Stomach (tissue), 9 donors: ENCODE results near the gene URM1. TPM values are rescaled to one million over a fixed set of nuclear protein-coding genes. Genes with fewer than 3 reads are reported as not detected.

Source experiments
- DNase-seq, 2 donors: peaks; one replicate each; pipeline versions ENCODE4 v3.0.0 to v3.0.0-alpha.2; 2013 to 2019
- H3K27ac ChIP-seq, 5 donors: fragments of 200-600 bp in 4 of 5; sonication (generic) in 4 of 5; one replicate each; pipeline ENCODE4 v1.5.1; 2013 to 2019; ENCODE audit warnings: mild to moderate bottlenecking in 1 of 5, moderate library complexity in 1 of 5
- H3K27me3 ChIP-seq, 3 donors: fragments of 200-600 bp; sonication (generic); one replicate each; pipeline ENCODE4 v1.5.1; 2017 to 2019; ENCODE audit warnings: mixed run types in 1 of 3
- H3K36me3 ChIP-seq, 4 donors: fragments of 200-600 bp; sonication (generic); 1 replicate in 3 of 4; 2 replicates in 1 of 4; pipeline ENCODE4 v1.5.1; 2016 to 2019
- H3K4me1 ChIP-seq, 4 donors: fragments of 200-600 bp; sonication (generic); one replicate each; pipeline ENCODE4 v1.5.1; 2016 to 2019
- H3K4me3 ChIP-seq, 4 donors: fragments of 200-600 bp; sonication (generic) in 3 of 4; one replicate each; pipeline ENCODE4 v1.5.1; 2016 to 2019; ENCODE audit warnings: mild to moderate bottlenecking in 1 of 4
- H3K9me3 ChIP-seq, 4 donors: fragments of 200-600 bp; sonication (generic); one replicate each; pipeline ENCODE4 v1.5.1; 2016 to 2019
- CTCF ChIP-seq, 7 experiments: fragments of 450-650 bp in 4 of 7; fragments of 200-600 bp in 3 of 7; sonication (generic) in 3 of 7; IDR thresholded peaks; one replicate each; pipeline ENCODE4 v1.5.1; 2016 to 2019; ENCODE audit warnings: antibody characterized with exemption in 7 of 7, control low read depth in 2 of 7, mild to moderate bottlenecking in 1 of 7
- EP300 ChIP-seq: sonication (generic); formaldehyde crosslinking; IDR thresholded peaks from one replicate; pipeline ENCODE4 v1.6.1; 2017; ENCODE audit warnings: antibody characterized with exemption
- POLR2A ChIP-seq, 4 donors: fragments of 450-650 bp; IDR thresholded peaks; one replicate each; pipeline ENCODE4 v1.6.1; 2016; ENCODE audit warnings: antibody characterized with exemption in 4 of 4, control low read depth in 2 of 4, mild to moderate bottlenecking in 1 of 4, moderate library complexity in 1 of 4
- POLR2AphosphoS5 ChIP-seq, 3 donors: sonication (generic); formaldehyde crosslinking; IDR thresholded peaks; one replicate each; pipeline ENCODE4 v1.6.1; 2016; ENCODE audit warnings: antibody characterized with exemption in 3 of 3
- whole genome bisulfite sequencing, 5 donors: extraction: QIAGEN DNeasy Blood & Tissue Kit in 3 of 5; methylation state at CpG; one replicate each; pipeline versions ENCODE4 v1.1.5 to v1.1.7; 2013 to 2018; 5-methylcytosine and 5-hydroxymethylcytosine counted together
- intact Hi-C: fragments of 100-400 bp; cut with DNase I; formaldehyde crosslinking; loops from one replicate; pipeline ENCODE4 v1.15.1; 2023; ENCODE audit warnings: low total_unique reads
- polyA plus RNA-seq, 3 donors: library from polyadenylated mRNA; stranded (reverse); fragments of 200-250 nt; gene quantifications; one replicate each; pipeline ENCODE4 v1.2.3, GENCODE V29; 2013
- total RNA-seq, 5 donors: library from RNA; depleted of rRNA; stranded (reverse); fragments of >200 nt; gene quantifications; one replicate each; pipeline versions ENCODE4 v1.1.0 to v1.2.3, GENCODE V29; 2014 to 2016
- donor health status: healthy with polysubstance abuse.
- donor health status: Bipolar disorder and iron deficiency.
- donor health status: healthy.

Gene URM1
- total and polyA plus RNA-seq, 8 donors: 0.58 to 59.3 (median 25.9) TPM

DNA sequence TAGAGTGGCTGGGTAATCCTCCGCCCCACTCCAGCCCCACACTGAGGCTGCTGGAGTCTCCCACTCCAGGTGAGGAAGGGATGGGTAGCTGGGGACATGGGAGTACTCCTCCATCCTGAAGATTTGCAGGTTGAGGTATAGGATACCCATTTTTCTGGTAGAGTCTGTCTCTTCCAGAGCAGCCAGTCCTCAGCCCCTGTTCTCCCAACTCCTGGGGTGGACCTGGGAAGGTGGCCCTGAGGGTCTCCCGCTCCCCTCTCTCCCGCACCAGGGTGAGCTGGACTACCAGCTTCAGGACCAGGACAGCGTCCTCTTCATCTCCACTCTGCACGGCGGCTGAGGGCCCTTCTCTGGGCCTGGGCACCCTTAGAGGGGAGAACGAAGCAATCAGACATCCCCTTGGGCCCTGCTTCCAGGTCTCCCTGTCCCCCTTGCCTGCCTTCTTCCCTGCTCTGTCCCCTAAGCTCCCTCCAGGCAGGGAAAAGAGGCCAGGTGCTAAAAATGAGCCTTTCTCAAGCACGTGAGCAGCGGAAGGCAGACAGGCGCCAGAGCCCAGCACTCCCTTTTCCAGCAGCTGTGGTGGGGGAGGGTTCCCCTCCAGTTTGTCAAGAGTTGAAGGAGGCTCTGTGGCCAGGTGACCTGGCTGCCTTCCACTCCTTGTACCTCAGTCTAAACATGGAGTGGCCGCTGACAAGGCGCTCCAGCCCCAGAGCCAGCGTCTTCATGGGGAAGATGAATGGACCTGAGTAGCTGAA, 18.4 kb downstream of the URM1 start:
- 84 to 86% (median 86%) methylated on average over 13 of the region's 13 CpGs for WGBS, 5 donors
- peaks cover 35 to 90% (median 86%) of the 10 kb centered on the region in 4 donors for H3K36me3 ChIP-seq
- H3K4me1 ChIP-seq: no peaks in the 10 kb centered on the region
- no peak for DNase-seq
- H3K9me3 ChIP-seq: no peaks in the 10 kb centered on the region
- H3K4me3 ChIP-seq: no peak overlapping the region
- intact Hi-C loops: no loop called here
- no peak for TF ChIP-seq EP300
- TF ChIP-seq POLR2AphosphoS5 (IDR thresholded peaks at IDR 0.05): no peak
- TF ChIP-seq POLR2A (IDR thresholded peaks at IDR 0.05): no peak
- no peak for TF ChIP-seq CTCF (IDR thresholded peaks at IDR 0.05)
- no peak overlapping the region for H3K27ac ChIP-seq
- peaks cover 0 to 17% (median 0%) of the 10 kb centered on the region in 3 donors for H3K27me3 ChIP-seq

DNA sequence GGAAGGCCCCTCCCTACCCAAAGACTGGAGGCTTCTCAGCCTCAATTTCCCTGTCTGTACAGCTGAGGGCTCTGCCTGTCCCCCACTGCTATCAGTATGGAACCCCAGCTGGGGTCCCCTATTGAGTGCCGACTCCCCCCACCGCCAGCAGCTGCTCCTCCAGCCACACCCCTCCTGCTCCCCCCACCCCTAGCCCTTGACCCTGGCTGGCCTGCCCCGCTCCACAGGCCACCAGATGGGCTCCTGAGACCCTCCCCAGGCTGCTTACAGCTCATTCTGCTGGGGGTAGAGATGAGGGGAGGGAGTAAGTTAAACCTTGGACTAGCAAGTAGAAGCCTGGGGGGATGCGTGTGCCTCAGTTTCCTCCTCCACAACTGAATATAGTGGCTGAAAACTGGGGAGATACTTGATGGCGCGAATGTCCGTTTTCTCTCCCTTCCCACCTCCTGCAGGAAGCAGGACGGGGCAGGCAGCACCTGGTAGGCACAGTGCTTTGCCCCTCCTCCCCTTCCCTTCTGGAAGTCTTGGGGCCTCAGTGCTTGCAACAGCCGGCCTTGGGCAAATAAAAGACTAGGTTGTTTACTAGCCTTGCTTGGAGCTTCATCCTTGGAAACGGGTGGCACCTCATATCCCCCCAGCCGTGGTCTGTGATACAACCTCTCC, 19.1 kb downstream of the URM1 start:
- Histone ChIP-seq H3K4me1 (no peaks in the 10 kb centered on the region), H3K27me3 (peaks cover 0 to 24% (median 0%) of the 10 kb centered on the region in 3 donors), H3K4me3 (no peak overlapping the region), H3K9me3 (no peaks in the 10 kb centered on the region), H3K27ac (no peak overlapping the region), H3K36me3 (peaks cover 35 to 83% (median 79%) of the 10 kb centered on the region in 4 donors)
- 72 to 89% (median 80%) methylated on average over 10 to 11 of the region's 11 CpGs for WGBS, 5 donors
- TF ChIP-seq POLR2A (IDR thresholded peaks at IDR 0.05): no peak
- TF ChIP-seq EP300: no peak
- intact Hi-C loops: no loop called here
- DNase-seq: no peak

- intact Hi-C loops: no loop called here
Measured at GRCh38 chr9:128390813-128391711, 19.9 kb downstream of the URM1 start.

GRCh38 chr9:128391956-128392301, 20.8 kb downstream of the URM1 start:
- intact Hi-C loops: no loop called here
- Histone ChIP-seq H3K27ac (no peak overlapping the region), H3K4me1 (peaks cover 0 to 7% (median 3%) of the 10 kb centered on the region in 4 donors), H3K4me3 (no peak overlapping the region), H3K36me3 (peaks cover 32 to 67% (median 63%) of the 10 kb centered on the region in 4 donors), H3K27me3 (peaks cover 0 to 39% (median 2%) of the 10 kb centered on the region in 3 donors), H3K9me3 (no peaks in the 10 kb centered on the region)
- no peak for TF ChIP-seq CTCF (IDR thresholded peaks at IDR 0.05)
- no peak for TF ChIP-seq POLR2A (IDR thresholded peaks at IDR 0.05)
- TF ChIP-seq POLR2AphosphoS5 (IDR thresholded peaks at IDR 0.05): no peak
- no peak for TF ChIP-seq EP300
- WGBS, 5 donors: 91 to 94% (median 91%) methylated on average over 21 of the region's 21 CpGs
- DNase-seq: no peak

More at GRCh38 chr9:128390813-128391711, 19.9 kb downstream of the URM1 start:
- Histone ChIP-seq H3K27me3 (peaks cover 0 to 30% (median 0%) of the 10 kb centered on the region in 3 donors), H3K27ac (no peak overlapping the region), H3K36me3 (peaks cover 35 to 76% (median 72%) of the 10 kb centered on the region in 4 donors), H3K4me1 (no peaks in the 10 kb centered on the region), H3K9me3 (no peaks in the 10 kb centered on the region), H3K4me3 (no peak overlapping the region)
- 91 to 98% (median 94%) methylated on average over 7 to 8 of the region's 8 CpGs for WGBS, 5 donors
- DNase-seq: no peak
- no peak for TF ChIP-seq POLR2A (IDR thresholded peaks at IDR 0.05)
- no peak for TF ChIP-seq POLR2AphosphoS5 (IDR thresholded peaks at IDR 0.05)
